HG03432 (cell line): ENCODE data around the gene TCERG1L.

ENCODE experiments used
- ATAC-seq: cut with Tn5 transposase; IDR thresholded peaks from one replicate; pipeline ENCODE4 v1.9.1; 2021; ENCODE audit warnings: mild to moderate bottlenecking, moderate library complexity; ENCODE audit not compliant: unreplicated experiment

Gene TCERG1L

GRCh38 chr10:131056091-131056579, 255.4 kb downstream of the TCERG1L start:
- no peak for ATAC-seq

GRCh38 chr10:131055437-131055836, 256.1 kb downstream of the TCERG1L start:
- ATAC-seq: no peak

- ATAC-seq: no peak
Measured at GRCh38 chr10:131053192-131053591, 258.3 kb downstream of the TCERG1L start.

- no peak for ATAC-seq
Measured at GRCh38 chr10:131050162-131050766, 261.3 kb downstream of the TCERG1L start.

- ATAC-seq: no peak
Measured at GRCh38 chr10:131049016-131049415, 262.5 kb downstream of the TCERG1L start.

- ATAC-seq: no peak
Measured at GRCh38 chr10:131048606-131049005, 262.9 kb downstream of the TCERG1L start.

- no peak for ATAC-seq
Measured at GRCh38 chr10:131047501-131047900, 264.0 kb downstream of the TCERG1L start.

- no peak for ATAC-seq
Measured at GRCh38 chr10:131046194-131046593, 265.3 kb downstream of the TCERG1L start.

- ATAC-seq: no peak
Measured at GRCh38 chr10:131044379-131045111, 267.0 kb downstream of the TCERG1L start.

GRCh38 chr10:131043039-131043691, 268.4 kb downstream of the TCERG1L start:
- no peak for ATAC-seq
